Mesendoderm (in vitro differentiated cells): Measurements from ENCODE around the gene PCDH17.

ENCODE experiments used
- DNase-seq: peaks from one replicate; pipeline ENCODE4 v3.0.0; 2013
- H2AK5ac ChIP-seq: 2 replicates; pipeline ENCODE4 v1.6.1; 2013; ENCODE audit warnings: low read length, inconsistent platforms
- H2BK120ac ChIP-seq: 2 replicates; pipeline ENCODE4 v1.6.1; 2013; ENCODE audit warnings: low read depth, mild to moderate bottlenecking, low read length, moderate library complexity, mixed read lengths
- H2BK15ac ChIP-seq: replicated peaks from 2 replicates; pipeline ENCODE4 v1.6.1; 2013; ENCODE audit warnings: low read depth, mild to moderate bottlenecking, moderate library complexity
- H2BK5ac ChIP-seq: 2 replicates; pipeline ENCODE4 v1.6.1; 2013; ENCODE audit warnings: low read length, inconsistent platforms
- H3K18ac ChIP-seq: 2 replicates; pipeline ENCODE4 v1.6.1; 2013; ENCODE audit warnings: mild to moderate bottlenecking, low read length, mixed read lengths
- H3K23ac ChIP-seq: one replicate; pipeline ENCODE4 v1.6.1; 2013; ENCODE audit warnings: low read length
- H3K27ac ChIP-seq: 2 replicates; pipeline ENCODE4 v1.5.1; 2013; ENCODE audit warnings: low read depth, mild to moderate bottlenecking, inconsistent platforms, low read length, moderate library complexity
- H3K27me3 ChIP-seq: 2 replicates; pipeline ENCODE4 v1.6.1; 2013; ENCODE audit warnings: low read length, control low read depth, mild to moderate bottlenecking, inconsistent platforms; ENCODE audit not compliant: insufficient read depth, poor library complexity
- H3K36me3 ChIP-seq: 2 replicates; pipeline ENCODE4 v1.6.1; 2013; ENCODE audit warnings: low read length, inconsistent platforms; ENCODE audit not compliant: control insufficient read depth, insufficient read depth
- H3K4ac ChIP-seq: one replicate; pipeline ENCODE4 v1.6.1; 2013; ENCODE audit warnings: low read depth, mild to moderate bottlenecking, low read length, moderate library complexity
- H3K4me1 ChIP-seq: 2 replicates; pipeline ENCODE4 v1.6.1; 2013; ENCODE audit warnings: low read depth, low read length, inconsistent platforms; ENCODE audit not compliant: control insufficient read depth
- H3K4me2 ChIP-seq: 2 replicates; pipeline ENCODE4 v1.6.1; 2013; ENCODE audit warnings: low read length
- H3K4me3 ChIP-seq: 2 replicates; pipeline ENCODE4 v1.5.1; 2013; ENCODE audit warnings: mild to moderate bottlenecking, low read length
- H3K56ac ChIP-seq: one replicate; pipeline ENCODE4 v1.6.1; 2013; ENCODE audit warnings: low read length
- H3K79me1 ChIP-seq: 2 replicates; pipeline ENCODE4 v1.6.1; 2013; ENCODE audit warnings: low read length, inconsistent platforms
- H3K79me2 ChIP-seq: 2 replicates; pipeline ENCODE4 v1.6.1; 2013; ENCODE audit warnings: mild to moderate bottlenecking, low read length; ENCODE audit not compliant: control insufficient read depth, insufficient read depth
- H3K9ac ChIP-seq: 2 replicates; pipeline ENCODE4 v1.6.1; 2013; ENCODE audit warnings: low read length, inconsistent platforms
- H4K5ac ChIP-seq: one replicate; pipeline ENCODE4 v1.6.1; 2013; ENCODE audit warnings: low read length
- H4K8ac ChIP-seq: one replicate; pipeline ENCODE4 v1.6.1; 2013; ENCODE audit warnings: low read depth, mild to moderate bottlenecking, control low read depth, low read length, moderate library complexity
- WGBS: extraction: QIAGEN DNeasy Blood & Tissue Kit; methylation state at CpG from one replicate; pipeline ENCODE4 v1.1.7; 2013; ENCODE audit warnings: low lambda C conversion rate, missing lambda C conversion rate; ENCODE audit not compliant: insufficient coverage; ENCODE audit errors: extremely low coverage; 5-methylcytosine and 5-hydroxymethylcytosine counted together

PCDH17 gene

DNA sequence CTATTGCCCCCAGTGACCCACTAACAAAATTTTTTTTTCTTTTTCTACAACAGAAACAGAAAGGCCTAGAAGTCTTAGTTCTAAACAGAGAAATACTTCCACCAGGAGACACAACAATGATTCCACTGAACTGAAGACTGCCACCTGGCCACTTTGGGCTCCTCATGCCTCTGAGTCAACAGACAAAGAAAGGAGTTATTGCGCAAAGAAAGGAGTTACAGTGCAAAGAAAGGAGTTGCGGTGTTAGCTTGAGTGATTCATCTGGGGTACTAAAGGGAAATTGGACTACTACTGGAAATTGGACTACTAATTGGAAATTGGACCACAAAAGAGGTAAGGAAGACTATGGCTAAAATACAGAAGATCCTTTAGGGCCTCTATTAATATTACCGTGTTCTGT is 116.6 kb downstream of the PCDH17 start:
- Histone ChIP-seq H2AK5ac (no peak overlapping the region), H3K4me1 (no peaks in the 10 kb centered on the region), H2BK120ac (no peak overlapping the region), H2BK5ac (no peak overlapping the region), H3K4ac (no peak overlapping the region), H4K5ac (no peak overlapping the region), H3K9ac (no peak overlapping the region), H3K4me2 (no peak overlapping the region), H3K56ac (no peak overlapping the region), H4K8ac (no peak overlapping the region), H3K27ac (no peak overlapping the region), H3K4me3 (no peak overlapping the region), H3K79me2 (no peaks in the 10 kb centered on the region), H3K23ac (no peak overlapping the region), H3K18ac (no peak overlapping the region), H3K27me3 (no peaks in the 10 kb centered on the region), H2BK15ac (no peak overlapping the region), H3K36me3 (no peaks in the 10 kb centered on the region), H3K79me1 (no peaks in the 10 kb centered on the region)
- DNase-seq, result no peak
- WGBS, result no CpG with 5 or more reads among the region's 3 CpGs

DNA sequence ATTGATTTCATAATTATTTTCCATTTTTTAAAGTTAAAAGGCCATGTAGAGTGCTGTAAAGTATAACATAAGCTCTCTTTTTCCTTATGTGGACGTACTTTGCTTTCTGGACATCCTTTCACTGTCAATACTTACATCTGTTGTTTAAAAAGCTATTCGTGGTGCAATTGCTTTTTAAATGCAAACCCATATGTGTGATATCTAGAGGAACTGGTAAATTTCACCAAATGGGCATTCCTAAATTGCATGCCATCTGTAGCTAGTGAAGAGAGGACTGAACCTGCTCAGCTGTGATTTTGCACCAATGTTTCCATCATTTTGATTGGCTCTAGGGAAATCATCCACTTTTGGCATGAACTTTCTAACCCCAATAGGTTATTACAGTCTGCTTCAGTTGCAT is 129.4 kb downstream of the PCDH17 start:
- no peak for DNase-seq
- Histone ChIP-seq H3K79me1 (no peaks in the 10 kb centered on the region), H2AK5ac (no peak overlapping the region), H4K5ac (no peak overlapping the region), H3K4me3 (no peak overlapping the region), H2BK15ac (no peak overlapping the region), H3K36me3 (no peaks in the 10 kb centered on the region), H3K56ac (no peak overlapping the region), H4K8ac (no peak overlapping the region), H3K9ac (no peak overlapping the region), H2BK120ac (no peak overlapping the region), H3K4me1 (no peaks in the 10 kb centered on the region), H3K23ac (no peak overlapping the region), H3K4me2 (no peak overlapping the region), H2BK5ac (no peak overlapping the region), H3K4ac (no peak overlapping the region), H3K18ac (no peak overlapping the region), H3K79me2 (no peaks in the 10 kb centered on the region), H3K27me3 (no peaks in the 10 kb centered on the region), H3K27ac (no peak overlapping the region)
- WGBS, result no CpG with 5 or more reads among the region's 2 CpGs

DNA sequence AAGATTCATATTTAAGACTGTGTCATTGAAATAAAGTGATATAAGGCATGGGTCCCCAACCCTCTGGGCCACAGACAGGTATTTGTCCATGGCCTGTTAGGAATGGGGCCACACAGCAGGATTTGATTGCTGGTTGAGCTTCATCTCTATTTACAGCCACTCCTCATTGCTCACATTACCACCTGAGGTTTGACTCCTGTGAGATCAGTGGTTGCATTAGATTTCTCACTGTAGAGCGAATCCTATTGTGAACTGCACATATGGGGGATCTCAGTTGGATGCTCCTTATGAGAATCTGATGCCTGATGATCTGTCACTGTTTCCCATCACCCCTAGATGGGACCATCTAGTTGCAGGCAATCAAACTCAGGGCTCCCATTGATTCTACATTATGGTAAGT is 132.1 kb downstream of the PCDH17 start:
- no peaks in the 10 kb centered on the region for H3K36me3 ChIP-seq
- H3K79me2 ChIP-seq, result no peaks in the 10 kb centered on the region
- H3K56ac ChIP-seq, result no peak overlapping the region
- H2BK5ac ChIP-seq, result no peak overlapping the region
- no peak overlapping the region for H3K23ac ChIP-seq
- no peaks in the 10 kb centered on the region for H3K27me3 ChIP-seq
- DNase-seq, result no peak
- H3K9ac ChIP-seq, result no peak overlapping the region
- H4K5ac ChIP-seq, result no peak overlapping the region
- H3K4me2 ChIP-seq, result no peak overlapping the region
- no peak overlapping the region for H3K4ac ChIP-seq
- H3K79me1 ChIP-seq, result no peaks in the 10 kb centered on the region
- H3K4me3 ChIP-seq, result no peak overlapping the region
- no CpG with 5 or more reads among the region's 1 CpG for whole genome bisulfite sequencing
- H2BK15ac ChIP-seq, result no peak overlapping the region
- H2BK120ac ChIP-seq, result no peak overlapping the region
- no peak overlapping the region for H3K27ac ChIP-seq
- H4K8ac ChIP-seq, result no peak overlapping the region
- H2AK5ac ChIP-seq, result no peak overlapping the region
- H3K4me1 ChIP-seq, result no peaks in the 10 kb centered on the region
- no peak overlapping the region for H3K18ac ChIP-seq
